ENCODE measurements around the gene PRR33. TPM values are rescaled to one million over a fixed set of nuclear protein-coding genes. Genes with fewer than 3 reads are reported as not detected.

PRR33 gene
- total and polyA plus RNA-seq, 9 of the 15 experiments (the other 6 are each of a cell fraction or from before 2014, with no cell fraction given), result not detected

DNA sequence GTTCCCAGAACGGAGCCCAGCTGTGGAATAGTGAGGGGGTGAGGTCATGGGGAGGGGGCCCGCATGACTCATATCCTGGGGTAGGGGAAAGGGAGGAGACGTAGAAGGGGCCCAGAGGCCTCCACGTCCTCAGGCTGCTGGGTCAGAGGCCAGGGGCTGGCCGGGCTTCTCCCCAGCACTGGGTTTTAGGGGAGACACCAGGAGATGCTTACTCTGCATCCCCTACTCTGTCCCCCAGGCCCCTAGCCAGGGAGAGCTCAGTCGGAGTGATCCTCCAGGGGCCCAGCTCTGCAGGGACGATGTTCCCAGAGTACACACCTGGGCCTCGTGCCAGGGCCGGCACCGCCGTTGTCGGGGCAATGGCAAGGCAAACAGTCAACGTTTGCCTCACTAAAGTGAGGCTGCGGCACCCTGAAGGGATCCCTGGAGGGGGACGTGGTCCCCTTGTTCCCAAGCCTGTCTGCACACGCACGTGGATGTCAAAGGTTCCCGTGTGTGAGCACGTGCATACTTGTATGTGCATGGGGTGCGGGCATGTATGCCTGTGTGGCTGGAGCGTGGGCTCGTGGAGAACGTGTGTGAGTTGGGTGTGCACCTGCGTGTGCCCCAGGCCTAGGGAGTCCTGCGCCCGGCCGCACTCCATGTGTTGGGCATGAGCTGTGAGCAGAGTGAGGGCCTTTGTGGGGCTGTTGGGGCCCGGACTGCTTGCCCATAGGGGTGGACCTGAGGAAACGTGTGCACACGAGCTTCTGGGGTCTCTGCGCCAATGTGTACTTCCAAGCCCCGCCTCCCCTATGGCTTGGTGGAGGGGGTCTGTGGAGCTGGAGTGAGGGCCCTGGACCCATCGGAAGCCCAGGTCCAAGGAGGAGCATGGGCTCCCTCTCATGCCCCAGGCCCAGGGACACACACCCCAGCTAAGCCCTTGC, 14.2 kb downstream of the PRR33 start:
- H3K79me2 ChIP-seq (ENCODE audit: control insufficient read depth, insufficient read depth, low read length), result no peaks in the 10 kb centered on the region
- in situ Hi-C loops (cut with MboI) (loop anchor here (10.0 kb wide), 1 partner anchor 127 kb away; no protein-coding TSS in a partner anchor), intact Hi-C loops (cut with micrococcal nuclease) (loop anchor here (5.0 kb wide), 1 partner anchor 185 kb away; no protein-coding TSS in a partner anchor)
- peaks cover 0 to 42% of the 10 kb centered on the region in 2 experiments; a peak in 2 of 5 replicates for H3K4me1 ChIP-seq (replicated peaks in 1 of 2; ENCODE audit: control insufficient read depth in 2 of 2, insufficient read depth in 2 of 2, low read length in 2 of 2)
- no peak for ATAC-seq
- H4K20me1 ChIP-seq (replicated peaks; ENCODE audit: control insufficient read depth, insufficient read depth, low read length), result 0 out of 2 replicates have a peak, but pooled peaks cover 3% of the 10 kb centered on the region
- DNase-seq (ENCODE audit: extremely low read depth in 1 of 4, low spot score in 3 of 4), result no peak
- H3K9ac ChIP-seq (ENCODE audit: insufficient read depth in 1 of 2, low read depth in 2 of 2, low read length in 2 of 2), result no peak overlapping the region
- no peaks in the 10 kb centered on the region for H3K9me3 ChIP-seq (replicated peaks; ENCODE audit: control insufficient read depth, insufficient read depth, low read depth, low read length)
- peaks cover 3 to 56% of the 10 kb centered on the region in 2 experiments; a peak in 3 of 5 replicates for H3K27me3 ChIP-seq (ENCODE audit: control insufficient read depth in 2 of 2, insufficient read depth in 2 of 2, low read length in 2 of 2)
- WGBS (ENCODE audit: insufficient coverage, low coverage, missing lambda C conversion rate), result 16% methylated on average over 31 of the region's 33 CpGs
- TF ChIP-seq MIER1 (IDR thresholded peaks at IDR 0.05; ENCODE audit: low read depth) (no peak), MAX (CRISPR knock-in tag; IDR thresholded peaks at IDR 0.05) (peak; percentile 27; the same call in 1 of the 2 replicates)
- H3K4me3 ChIP-seq, result no peak overlapping the region
- no peak overlapping the region for H3K27ac ChIP-seq (ENCODE audit: extremely low read depth, low read depth, low read length)
- CTCF ChIA-PET (ENCODE audit: low intra/inter-chr PET ratio), result interaction anchor here (1.2 kb wide), 1 partner anchor 123 kb away, joined by 4 read pairs; no protein-coding TSS in a partner anchor
- no peak overlapping the region for H3K4me2 ChIP-seq (ENCODE audit: insufficient read depth, low read length)
- POLR2A ChIA-PET, result no interaction called here
- no peak for FAIRE-seq
- BruUV-seq (replicated peaks), result no TSS peak
- H3K9me1 ChIP-seq (ENCODE audit: control insufficient read depth, insufficient read depth, low read length), result no peaks in the 10 kb centered on the region
- H2AFZ ChIP-seq (ENCODE audit: low read depth, low read length), result no peak overlapping the region
- no peaks in the 10 kb centered on the region for H3K36me3 ChIP-seq (ENCODE audit: control insufficient read depth, insufficient read depth, low read length)

Data from K562 (cell line).